GM23338 (cell line): ENCODE data around the gene GABPB1. TPM values are rescaled to one million over a fixed set of nuclear protein-coding genes. Genes with fewer than 3 reads are reported as not detected.

Experiments
- ATAC-seq: fragments of 200-7000 bp; cut with Tn5 transposase; 3 replicates; pipeline ENCODE4 v1.9.1; 2020
- DNase-seq: peaks from one replicate; pipeline ENCODE4 v3.0.0-alpha.2; 2015; ENCODE audit warnings: low spot score
- H2AFZ ChIP-seq: fragments of 200-600 bp; sonication (generic); 2 replicates; pipeline ENCODE4 v1.8.0; 2016; ENCODE audit warnings: antibody characterized with exemption, mild to moderate bottlenecking, moderate library complexity
- H3F3A ChIP-seq: fragments of 200-600 bp; sonication (generic); replicated peaks from 2 replicates; pipeline ENCODE4 v1.8.0; 2017; ENCODE audit warnings: antibody characterized with exemption, mixed run types, low read depth
- H3K27ac ChIP-seq: fragments of 200-600 bp; sonication (generic); 2 replicates; pipeline ENCODE4 v1.6.1; 2016; ENCODE audit warnings: low read depth
- H3K27me3 ChIP-seq: fragments of 200-600 bp; sonication (generic); 2 replicates; pipeline ENCODE4 v1.8.0; 2016; ENCODE audit warnings: mild to moderate bottlenecking, mixed run types, moderate library complexity; ENCODE audit not compliant: insufficient read depth
- H3K36me3 ChIP-seq: fragments of 200-600 bp; sonication (generic); 2 replicates; pipeline ENCODE4 v1.8.0; 2016; ENCODE audit warnings: mild to moderate bottlenecking; ENCODE audit not compliant: insufficient read depth
- H3K4me1 ChIP-seq: fragments of 200-600 bp; sonication (generic); 2 replicates; pipeline ENCODE4 v1.8.0; 2016; ENCODE audit warnings: mild to moderate bottlenecking, moderate library complexity; ENCODE audit not compliant: insufficient read depth
- H3K4me2 ChIP-seq: fragments of 200-600 bp; sonication (generic); 2 replicates; pipeline ENCODE4 v1.7.1; 2017; ENCODE audit warnings: mixed run types
- H3K4me3 ChIP-seq: fragments of 200-600 bp; sonication (generic); 2 replicates; pipeline ENCODE4 v1.6.1; 2016; ENCODE audit warnings: mixed run types
- H3K79me2 ChIP-seq: fragments of 200-600 bp; sonication (generic); replicated peaks from 2 replicates; pipeline ENCODE4 v1.8.0; 2017; ENCODE audit warnings: mild to moderate bottlenecking; ENCODE audit not compliant: insufficient read depth
- H3K9me2 ChIP-seq: fragments of 200-600 bp; sonication (generic); 2 replicates; pipeline ENCODE4 v1.8.0; 2017; ENCODE audit not compliant: insufficient read depth
- H4K20me1 ChIP-seq: fragments of 200-600 bp; sonication (generic); replicated peaks from 2 replicates; pipeline ENCODE4 v1.8.0; 2017; ENCODE audit warnings: mild to moderate bottlenecking; ENCODE audit not compliant: insufficient read depth
- H3K27ac Mint-ChIP-seq: 2 replicates; pipeline ENCODE4 v1.8.0; 2020; ENCODE audit warnings: inconsistent platforms, mild to moderate bottlenecking, moderate library complexity, mixed read lengths
- H3K27me3 Mint-ChIP-seq: 3 replicates; pipeline ENCODE4 v1.8.0; 2022; ENCODE audit warnings: low read depth, mild to moderate bottlenecking, moderate library complexity, mixed read lengths, inconsistent platforms; ENCODE audit not compliant: insufficient read depth, poor library complexity
- H3K36me3 Mint-ChIP-seq: 3 replicates; pipeline ENCODE4 v1.8.0; 2021; ENCODE audit warnings: low read depth, mild to moderate bottlenecking, inconsistent platforms, moderate library complexity, mixed read lengths
- H3K4me1 Mint-ChIP-seq: 3 replicates; pipeline ENCODE4 v1.8.0; 2020; ENCODE audit warnings: mild to moderate bottlenecking, inconsistent platforms, mixed read lengths
- H3K4me3 Mint-ChIP-seq: 3 replicates; pipeline ENCODE4 v1.8.0; 2021; ENCODE audit warnings: moderate library complexity, mild to moderate bottlenecking, inconsistent platforms, mixed read lengths
- H3K9me3 Mint-ChIP-seq: 3 replicates; pipeline ENCODE4 v1.8.0; 2020; ENCODE audit warnings: moderate library complexity, mild to moderate bottlenecking, inconsistent platforms, mixed read lengths
- EZH2phosphoT487 ChIP-seq: fragments of 200-600 bp; sonication (generic); IDR thresholded peaks from one replicate; pipeline ENCODE4 v1.8.1; 2018; ENCODE audit warnings: antibody characterized with exemption; ENCODE audit not compliant: unreplicated experiment
- ZNF114 ChIP-seq: fragments of 250-450 bp; sonication (Bioruptor Pico); IDR thresholded peaks from 2 replicates; pipeline ENCODE4 v1.5.0; 2020; ENCODE audit warnings: mild to moderate bottlenecking, moderate library complexity
- polyA plus RNA-seq: library from polyadenylated mRNA; unstranded; fragments of >200 nt; fragmentation: Nextera tagmentation; extraction: Ambion mirVana; gene quantifications from 2 replicates; pipeline ENCODE4 v1.2.1, GENCODE V29; 2016
- total RNA-seq: library from RNA; depleted of rRNA; stranded (reverse); fragments of >200 nt; shearing (Covaris generic); gene quantifications from 2 replicates; pipeline ENCODE4 v1.2.3, GENCODE V29; 2014
- TF ChIP-seq, protein P1 (sequence below): fragments of 250-450 bp; sonication (Bioruptor Pico); IDR thresholded peaks from 2 replicates; pipeline ENCODE4 v1.5.0; 2020; ENCODE audit warnings: mild to moderate bottlenecking, moderate library complexity
- TF ChIP-seq, protein P2 (sequence below), 2 experiments: fragments of 200-600 bp in 1 of 2; sonication (generic) in 1 of 2; conservative IDR thresholded peaks; 2 replicates each; pipeline versions ENCODE4 v1.5.1 to v1.6.1; 2016 to 2017; ENCODE audit warnings: antibody characterized with exemption in 2 of 2, low read depth in 2 of 2, mild to moderate bottlenecking in 2 of 2, moderate library complexity in 1 of 2

Gene GABPB1
- total and polyA plus RNA-seq, 2 experiments from 2014 or later, result 34.4 to 53.9 TPM

DNA sequence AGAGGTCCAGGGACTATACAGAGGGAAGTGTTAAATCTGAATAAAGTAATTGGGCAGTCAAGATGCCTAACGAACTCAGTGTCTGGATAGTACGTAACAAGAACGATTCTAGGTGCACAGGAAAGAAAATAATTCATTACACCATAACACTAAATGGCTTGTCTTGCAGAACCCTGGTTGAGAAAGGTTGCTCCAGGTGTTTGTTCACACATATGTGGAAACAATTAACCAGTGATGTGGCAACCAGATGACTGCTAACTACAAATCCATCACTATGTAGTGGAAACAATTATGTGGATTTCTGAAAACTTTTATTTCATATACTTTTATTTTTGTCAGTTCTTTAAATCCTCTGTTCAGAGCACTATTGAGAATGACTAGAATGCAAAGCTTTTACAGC lies 79.1 kb downstream of the GABPB1 start (continued):
- TF ChIP-seq, protein P1, sequence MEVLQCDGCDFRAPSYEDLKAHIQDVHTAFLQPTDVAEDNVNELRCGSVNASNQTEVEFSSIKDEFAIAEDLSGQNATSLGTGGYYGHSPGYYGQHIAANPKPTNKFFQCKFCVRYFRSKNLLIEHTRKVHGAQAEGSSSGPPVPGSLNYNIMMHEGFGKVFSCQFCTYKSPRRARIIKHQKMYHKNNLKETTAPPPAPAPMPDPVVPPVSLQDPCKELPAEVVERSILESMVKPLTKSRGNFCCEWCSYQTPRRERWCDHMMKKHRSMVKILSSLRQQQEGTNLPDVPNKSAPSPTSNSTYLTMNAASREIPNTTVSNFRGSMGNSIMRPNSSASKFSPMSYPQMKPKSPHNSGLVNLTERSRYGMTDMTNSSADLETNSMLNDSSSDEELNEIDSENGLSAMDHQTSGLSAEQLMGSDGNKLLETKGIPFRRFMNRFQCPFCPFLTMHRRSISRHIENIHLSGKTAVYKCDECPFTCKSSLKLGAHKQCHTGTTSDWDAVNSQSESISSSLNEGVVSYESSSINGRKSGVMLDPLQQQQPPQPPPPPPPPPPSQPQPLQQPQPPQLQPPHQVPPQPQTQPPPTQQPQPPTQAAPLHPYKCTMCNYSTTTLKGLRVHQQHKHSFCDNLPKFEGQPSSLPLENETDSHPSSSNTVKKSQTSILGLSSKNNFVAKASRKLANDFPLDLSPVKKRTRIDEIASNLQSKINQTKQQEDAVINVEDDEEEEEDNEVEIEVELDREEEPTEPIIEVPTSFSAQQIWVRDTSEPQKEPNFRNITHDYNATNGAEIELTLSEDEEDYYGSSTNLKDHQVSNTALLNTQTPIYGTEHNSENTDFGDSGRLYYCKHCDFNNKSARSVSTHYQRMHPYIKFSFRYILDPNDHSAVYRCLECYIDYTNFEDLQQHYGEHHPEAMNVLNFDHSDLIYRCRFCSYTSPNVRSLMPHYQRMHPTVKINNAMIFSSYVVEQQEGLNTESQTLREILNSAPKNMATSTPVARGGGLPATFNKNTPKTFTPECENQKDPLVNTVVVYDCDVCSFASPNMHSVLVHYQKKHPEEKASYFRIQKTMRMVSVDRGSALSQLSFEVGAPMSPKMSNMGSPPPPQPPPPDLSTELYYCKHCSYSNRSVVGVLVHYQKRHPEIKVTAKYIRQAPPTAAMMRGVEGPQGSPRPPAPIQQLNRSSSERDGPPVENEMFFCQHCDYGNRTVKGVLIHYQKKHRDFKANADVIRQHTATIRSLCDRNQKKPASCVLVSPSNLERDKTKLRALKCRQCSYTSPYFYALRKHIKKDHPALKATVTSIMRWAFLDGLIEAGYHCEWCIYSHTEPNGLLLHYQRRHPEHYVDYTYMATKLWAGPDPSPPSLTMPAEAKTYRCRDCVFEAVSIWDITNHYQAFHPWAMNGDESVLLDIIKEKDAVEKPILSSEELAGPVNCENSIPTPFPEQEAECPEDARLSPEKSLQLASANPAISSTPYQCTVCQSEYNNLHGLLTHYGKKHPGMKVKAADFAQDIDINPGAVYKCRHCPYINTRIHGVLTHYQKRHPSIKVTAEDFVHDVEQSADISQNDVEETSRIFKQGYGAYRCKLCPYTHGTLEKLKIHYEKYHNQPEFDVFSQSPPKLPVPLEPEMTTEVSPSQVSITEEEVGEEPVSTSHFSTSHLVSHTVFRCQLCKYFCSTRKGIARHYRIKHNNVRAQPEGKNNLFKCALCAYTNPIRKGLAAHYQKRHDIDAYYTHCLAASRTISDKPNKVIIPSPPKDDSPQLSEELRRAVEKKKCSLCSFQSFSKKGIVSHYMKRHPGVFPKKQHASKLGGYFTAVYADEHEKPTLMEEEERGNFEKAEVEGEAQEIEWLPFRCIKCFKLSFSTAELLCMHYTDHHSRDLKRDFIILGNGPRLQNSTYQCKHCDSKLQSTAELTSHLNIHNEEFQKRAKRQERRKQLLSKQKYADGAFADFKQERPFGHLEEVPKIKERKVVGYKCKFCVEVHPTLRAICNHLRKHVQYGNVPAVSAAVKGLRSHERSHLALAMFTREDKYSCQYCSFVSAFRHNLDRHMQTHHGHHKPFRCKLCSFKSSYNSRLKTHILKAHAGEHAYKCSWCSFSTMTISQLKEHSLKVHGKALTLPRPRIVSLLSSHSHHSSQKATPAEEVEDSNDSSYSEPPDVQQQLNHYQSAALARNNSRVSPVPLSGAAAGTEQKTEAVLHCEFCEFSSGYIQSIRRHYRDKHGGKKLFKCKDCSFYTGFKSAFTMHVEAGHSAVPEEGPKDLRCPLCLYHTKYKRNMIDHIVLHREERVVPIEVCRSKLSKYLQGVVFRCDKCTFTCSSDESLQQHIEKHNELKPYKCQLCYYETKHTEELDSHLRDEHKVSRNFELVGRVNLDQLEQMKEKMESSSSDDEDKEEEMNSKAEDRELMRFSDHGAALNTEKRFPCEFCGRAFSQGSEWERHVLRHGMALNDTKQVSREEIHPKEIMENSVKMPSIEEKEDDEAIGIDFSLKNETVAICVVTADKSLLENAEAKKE, result no peak
- TF ChIP-seq ZNF114 (CRISPR knock-in tag), result no peak

DNA sequence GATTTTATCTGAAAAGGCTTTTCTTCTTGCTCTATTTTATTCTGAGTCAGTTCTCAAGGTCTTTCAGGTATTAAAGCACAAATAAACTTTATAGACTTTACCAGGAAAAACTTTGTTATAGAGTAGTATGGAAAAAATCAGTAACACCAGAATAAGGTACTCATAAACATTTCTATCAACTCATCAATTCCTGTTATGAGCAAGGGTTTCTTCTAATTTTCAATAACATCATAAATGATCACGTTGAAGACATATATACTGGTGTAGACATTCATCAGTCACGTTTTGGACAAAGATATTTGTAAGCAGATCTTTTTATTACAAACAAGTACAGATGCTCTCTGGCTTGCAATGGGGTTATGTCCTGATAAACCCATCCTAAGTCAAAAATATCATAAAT lies 79.9 kb downstream of the GABPB1 start:
- Histone ChIP-seq H3K4me1 (no peaks in the 10 kb centered on the region), H3K27ac (no peak overlapping the region), H3F3A (no peaks in the 10 kb centered on the region), H2AFZ (no peak overlapping the region), H3K4me3 (no peak overlapping the region), H3K79me2 (no peaks in the 10 kb centered on the region), H4K20me1 (no peaks in the 10 kb centered on the region), H3K36me3 (no peaks in the 10 kb centered on the region), H3K4me2 (no peak overlapping the region), H3K9me2 (no peaks in the 10 kb centered on the region), H3K27me3 (no peaks in the 10 kb centered on the region)
- Mint-ChIP-seq H3K27me3 (no peaks in the 10 kb centered on the region), H3K4me3 (no peak overlapping the region), H3K4me1 (no peaks in the 10 kb centered on the region), H3K36me3 (no peaks in the 10 kb centered on the region), H3K9me3 (no peaks in the 10 kb centered on the region), H3K27ac (no peak overlapping the region)
- no peak for DNase-seq
- TF ChIP-seq EZH2phosphoT487, result no peak
- TF ChIP-seq, protein P2, sequence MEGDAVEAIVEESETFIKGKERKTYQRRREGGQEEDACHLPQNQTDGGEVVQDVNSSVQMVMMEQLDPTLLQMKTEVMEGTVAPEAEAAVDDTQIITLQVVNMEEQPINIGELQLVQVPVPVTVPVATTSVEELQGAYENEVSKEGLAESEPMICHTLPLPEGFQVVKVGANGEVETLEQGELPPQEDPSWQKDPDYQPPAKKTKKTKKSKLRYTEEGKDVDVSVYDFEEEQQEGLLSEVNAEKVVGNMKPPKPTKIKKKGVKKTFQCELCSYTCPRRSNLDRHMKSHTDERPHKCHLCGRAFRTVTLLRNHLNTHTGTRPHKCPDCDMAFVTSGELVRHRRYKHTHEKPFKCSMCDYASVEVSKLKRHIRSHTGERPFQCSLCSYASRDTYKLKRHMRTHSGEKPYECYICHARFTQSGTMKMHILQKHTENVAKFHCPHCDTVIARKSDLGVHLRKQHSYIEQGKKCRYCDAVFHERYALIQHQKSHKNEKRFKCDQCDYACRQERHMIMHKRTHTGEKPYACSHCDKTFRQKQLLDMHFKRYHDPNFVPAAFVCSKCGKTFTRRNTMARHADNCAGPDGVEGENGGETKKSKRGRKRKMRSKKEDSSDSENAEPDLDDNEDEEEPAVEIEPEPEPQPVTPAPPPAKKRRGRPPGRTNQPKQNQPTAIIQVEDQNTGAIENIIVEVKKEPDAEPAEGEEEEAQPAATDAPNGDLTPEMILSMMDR (conservative IDR thresholded peaks at IDR 0.05; ENCODE audit: low read depth in 2 of 2), result no peak
- no peak for ATAC-seq
